HFF-Myc (cell line): ENCODE measurements around the gene VEGFB.

Experiments
- DNase-seq: peaks from one replicate; pipeline ENCODE4 v3.0.0-alpha.2; 2011; ENCODE audit warnings: low read depth; ENCODE audit errors: extremely low read depth
- H3K4me3 ChIP-seq: replicated peaks from 2 replicates; pipeline ENCODE4 v1.5.1; 2011; ENCODE audit warnings: low read depth, mild to moderate bottlenecking, control low read depth, low read length
- CTCF ChIP-seq: IDR thresholded peaks from 2 replicates; pipeline ENCODE4 v1.5.1; 2012; ENCODE audit warnings: mild to moderate bottlenecking, low read depth, low read length, control low read depth; ENCODE audit errors: missing control alignments

Gene VEGFB

GRCh38 chr11:64266339-64266738 lies 32.0 kb downstream of the VEGFB start:
- no peak for TF ChIP-seq CTCF
- no peak overlapping the region for H3K4me3 ChIP-seq
- no peak for DNase-seq

GRCh38 chr11:64267207-64267945 lies 33.0 kb downstream of the VEGFB start:
- no peak for TF ChIP-seq CTCF
- no peak for DNase-seq
- no peak overlapping the region for H3K4me3 ChIP-seq

- no peak for TF ChIP-seq CTCF
- DNase-seq: no peak
- H3K4me3 ChIP-seq: peak overlapping the region; percentile 69
Measured at GRCh38 chr11:64268025-64268892, 33.9 kb downstream of the VEGFB start.

- peak overlapping the region; percentile 69 for H3K4me3 ChIP-seq
- no peak for DNase-seq
- TF ChIP-seq CTCF: no peak
Measured at GRCh38 chr11:64268893-64269539, 34.6 kb downstream of the VEGFB start.

- H3K4me3 ChIP-seq: peak overlapping the region; percentile 69
- no peak for TF ChIP-seq CTCF
- DNase-seq: peak; percentile 100
Measured at GRCh38 chr11:64269540-64270220, 35.3 kb downstream of the VEGFB start.

- no peak for DNase-seq
- no peak for TF ChIP-seq CTCF
- no peak overlapping the region for H3K4me3 ChIP-seq
Measured at GRCh38 chr11:64275031-64275800, 40.8 kb downstream of the VEGFB start.
